GM12865 (cell line): ENCODE data around the gene BICDL1.

Experiments
- DNase-seq: peaks from one replicate; pipeline ENCODE4 v3.0.0; 2010; ENCODE audit warnings: low read depth
- H3K4me3 ChIP-seq: 2 replicates; pipeline ENCODE4 v1.5.1; 2011; ENCODE audit warnings: mild to moderate bottlenecking, low read depth, low read length, control low read depth
- TF ChIP-seq, protein P1 (sequence below): IDR thresholded peaks from 2 replicates; pipeline ENCODE4 v1.5.1; 2011; ENCODE audit warnings: low read length, control low read depth, low read depth, inconsistent platforms; ENCODE audit not compliant: insufficient read depth; ENCODE audit errors: missing control alignments

The BICDL1 gene

DNA sequence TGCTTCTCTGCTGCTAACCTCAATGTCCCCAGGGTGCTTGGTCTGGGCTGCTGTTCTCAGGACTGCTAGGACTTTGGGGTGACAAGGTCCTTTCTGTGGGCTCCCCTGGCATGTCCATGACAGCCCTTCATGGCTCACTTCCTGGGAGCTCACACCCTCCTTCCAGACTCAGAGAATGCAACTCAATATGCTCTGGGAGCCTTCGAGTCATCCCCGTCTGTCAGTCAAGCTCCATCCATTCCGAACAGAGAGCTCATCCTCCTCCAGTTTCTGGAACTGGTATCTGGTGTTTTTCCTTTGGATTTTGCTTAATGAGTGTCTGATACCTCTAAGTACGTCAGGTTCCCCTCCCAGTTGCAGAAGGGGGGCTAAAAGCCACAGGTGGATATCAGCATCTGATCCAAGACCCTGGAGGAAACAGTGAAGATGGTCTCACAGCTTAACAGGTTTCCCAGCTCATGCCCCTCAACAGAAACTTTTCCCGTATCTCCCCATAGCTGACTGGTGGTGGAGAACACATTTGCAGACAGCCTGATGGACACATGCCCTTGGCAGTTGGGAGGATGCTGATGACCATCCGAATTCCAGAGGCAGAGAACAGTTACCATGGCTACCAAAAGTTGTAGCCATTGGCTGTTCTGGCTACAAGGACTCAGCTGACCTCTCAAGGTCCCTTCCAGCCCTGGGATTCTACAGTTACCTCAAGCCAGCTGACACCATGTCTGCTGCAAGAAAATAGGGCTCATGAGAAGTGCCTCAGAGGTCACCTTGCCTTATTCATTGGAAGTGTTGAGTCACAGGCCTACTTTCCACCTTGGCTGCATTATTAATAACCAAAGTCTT lies 137.0 kb downstream of the BICDL1 start:
- H3K4me3 ChIP-seq: no peak overlapping the region

DNA sequence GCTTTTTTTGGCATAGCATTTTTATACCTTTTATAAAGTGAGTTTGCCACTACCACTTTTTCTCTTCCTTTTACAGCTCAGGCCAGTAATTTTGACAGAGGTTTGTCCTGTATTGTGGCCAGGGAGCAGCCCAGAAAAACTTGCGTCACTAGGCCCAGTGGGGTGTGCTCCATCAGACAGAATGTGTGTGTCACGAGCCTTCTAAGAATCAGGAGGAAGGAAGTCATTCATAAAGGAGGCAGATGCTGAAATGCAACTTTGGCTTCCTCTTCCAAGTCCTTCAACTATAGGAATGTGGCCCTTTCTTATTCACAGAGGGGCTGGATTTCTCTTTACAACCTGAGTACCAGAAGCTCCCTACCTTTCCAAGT lies 137.6 kb downstream of the BICDL1 start:
- H3K4me3 ChIP-seq: no peak overlapping the region
- TF ChIP-seq, protein P1, sequence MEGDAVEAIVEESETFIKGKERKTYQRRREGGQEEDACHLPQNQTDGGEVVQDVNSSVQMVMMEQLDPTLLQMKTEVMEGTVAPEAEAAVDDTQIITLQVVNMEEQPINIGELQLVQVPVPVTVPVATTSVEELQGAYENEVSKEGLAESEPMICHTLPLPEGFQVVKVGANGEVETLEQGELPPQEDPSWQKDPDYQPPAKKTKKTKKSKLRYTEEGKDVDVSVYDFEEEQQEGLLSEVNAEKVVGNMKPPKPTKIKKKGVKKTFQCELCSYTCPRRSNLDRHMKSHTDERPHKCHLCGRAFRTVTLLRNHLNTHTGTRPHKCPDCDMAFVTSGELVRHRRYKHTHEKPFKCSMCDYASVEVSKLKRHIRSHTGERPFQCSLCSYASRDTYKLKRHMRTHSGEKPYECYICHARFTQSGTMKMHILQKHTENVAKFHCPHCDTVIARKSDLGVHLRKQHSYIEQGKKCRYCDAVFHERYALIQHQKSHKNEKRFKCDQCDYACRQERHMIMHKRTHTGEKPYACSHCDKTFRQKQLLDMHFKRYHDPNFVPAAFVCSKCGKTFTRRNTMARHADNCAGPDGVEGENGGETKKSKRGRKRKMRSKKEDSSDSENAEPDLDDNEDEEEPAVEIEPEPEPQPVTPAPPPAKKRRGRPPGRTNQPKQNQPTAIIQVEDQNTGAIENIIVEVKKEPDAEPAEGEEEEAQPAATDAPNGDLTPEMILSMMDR: no peak
- no peak for DNase-seq

More for the DNA sequence above, 137.0 kb downstream of the BICDL1 start:
- TF ChIP-seq, protein P1: no peak
- DNase-seq: no peak

DNA sequence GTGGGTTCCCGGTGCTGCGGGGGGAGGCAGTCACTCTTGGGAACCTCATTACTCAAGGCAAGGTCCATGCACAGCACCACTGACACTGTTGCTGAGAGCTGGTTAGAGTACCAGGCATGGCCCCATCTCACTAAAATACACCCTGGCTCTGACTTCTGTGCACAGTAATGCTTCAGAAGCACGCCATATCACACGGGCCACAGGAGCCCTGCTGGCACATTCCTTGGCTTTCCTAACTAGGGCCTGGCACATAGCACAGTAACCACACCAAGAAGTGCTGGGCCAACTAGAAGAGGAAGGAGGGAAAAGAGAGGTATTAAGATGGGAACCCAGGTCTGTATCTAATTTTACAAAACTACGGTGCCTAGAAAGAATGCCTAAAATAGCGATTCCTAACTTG lies 141.0 kb downstream of the BICDL1 start:
- no peak for DNase-seq
- no peak overlapping the region for H3K4me3 ChIP-seq
- TF ChIP-seq, protein P1: no peak

DNA sequence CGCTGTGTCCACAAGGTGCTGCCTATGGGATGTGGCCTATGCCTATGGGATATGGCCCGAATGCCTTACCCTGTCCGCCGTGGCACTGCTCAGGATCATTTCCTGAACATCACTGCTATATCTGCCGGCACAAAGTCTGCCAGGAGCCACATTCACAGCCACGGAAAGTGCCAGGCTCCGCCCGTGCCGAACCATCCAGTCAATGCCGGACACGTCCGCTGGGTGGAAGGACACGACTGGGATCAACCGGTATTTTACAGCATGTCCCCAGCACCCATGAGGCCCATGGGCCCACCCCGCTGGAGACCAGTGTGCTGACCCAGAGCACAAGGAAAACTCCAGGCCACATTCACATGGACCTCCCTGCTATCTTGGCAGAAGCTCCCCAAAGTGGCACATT lies 142.1 kb downstream of the BICDL1 start:
- H3K4me3 ChIP-seq: no peak overlapping the region
- TF ChIP-seq, protein P1: no peak
- DNase-seq: no peak

DNA sequence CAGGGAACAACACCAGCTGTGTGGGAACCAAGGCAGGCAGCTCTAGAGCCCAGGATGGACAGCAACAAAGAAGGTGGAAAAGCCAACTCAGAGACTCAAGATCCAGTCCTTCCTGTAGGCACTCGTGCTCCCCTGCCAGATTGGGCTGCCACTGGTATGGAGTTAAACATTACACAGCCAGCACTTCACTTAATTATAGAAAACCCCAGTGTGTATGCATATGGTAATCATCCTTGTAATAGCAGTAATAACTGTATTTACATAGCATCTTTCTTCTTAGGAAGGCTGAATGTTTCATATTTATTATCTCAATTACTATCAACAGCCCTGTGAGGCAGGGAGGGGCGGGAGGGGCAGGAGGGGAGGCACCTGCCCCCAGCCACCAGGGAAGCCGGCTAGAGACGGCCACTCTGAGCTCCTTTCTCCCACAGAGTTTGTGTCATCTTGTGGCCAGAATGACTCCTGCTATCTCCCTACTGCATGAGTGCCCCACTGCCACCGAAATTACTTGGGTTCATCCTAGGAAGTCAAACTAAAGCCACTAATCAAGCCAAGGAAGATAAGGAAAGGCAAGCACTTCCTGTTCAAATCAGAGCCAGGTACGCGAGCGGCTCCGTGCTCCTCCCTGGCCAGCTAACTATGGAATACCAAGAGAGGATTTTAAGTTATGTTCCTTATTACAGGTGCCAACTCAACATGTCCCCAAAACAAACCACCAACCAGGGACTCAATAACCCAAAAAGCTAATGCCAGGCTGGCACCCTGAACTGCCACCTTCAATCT lies 143.2 kb downstream of the BICDL1 start:
- no peak overlapping the region for H3K4me3 ChIP-seq
- no peak for DNase-seq
- TF ChIP-seq, protein P1: no peak

DNA sequence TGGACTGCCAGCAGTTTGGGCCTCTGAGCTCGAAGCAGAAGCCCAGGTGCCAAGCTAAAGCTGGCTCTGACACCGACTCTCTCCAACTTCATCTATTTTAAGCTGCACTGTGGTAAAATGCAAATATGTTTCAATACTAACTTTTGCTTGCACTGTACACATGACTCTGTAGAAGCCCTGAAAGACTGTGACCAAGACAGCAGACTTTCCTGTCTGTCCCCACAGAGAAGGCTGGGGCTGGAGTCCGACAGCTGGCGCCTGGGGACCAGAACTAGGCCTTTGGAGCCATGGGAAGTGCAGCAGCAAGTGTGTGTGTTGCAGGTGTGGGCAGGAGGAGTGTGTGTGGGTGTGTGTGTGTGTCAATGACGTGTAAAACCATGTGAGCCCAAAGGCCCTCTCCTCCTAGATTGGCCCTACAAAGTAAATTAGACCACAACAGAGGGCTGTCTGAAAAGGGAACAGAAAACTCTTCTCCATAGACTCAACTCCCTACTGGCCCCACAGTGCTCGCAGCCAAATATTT lies 143.9 kb downstream of the BICDL1 start:
- H3K4me3 ChIP-seq: peak overlapping the region; percentile 12
- TF ChIP-seq, protein P1: no peak
- peak; percentile 92 for DNase-seq
